GM04504 (cell line): ENCODE measurements around the gene LRCH3.

Source experiments
- DNase-seq: peaks from one replicate; pipeline ENCODE4 v3.0.0-alpha.2; 2012; ENCODE audit warnings: low read depth

LRCH3 gene

GRCh38 chr3:197791113-197791891, at the start of gene LRCH3:
LRCH3 (plus strand) TSS chr3:197791254; CDS start chr3:197791279, 25 bp downstream.
- DNase-seq: peak; percentile 49

- no peak for DNase-seq
Observed at GRCh38 chr3:197742787-197743186, 48.3 kb upstream of the LRCH3 start.

GRCh38 chr3:197746209-197746608, 44.8 kb upstream of the LRCH3 start:
- DNase-seq: no peak

GRCh38 chr3:197746801-197747237, 44.2 kb upstream of the LRCH3 start:
- no peak for DNase-seq

- peak; percentile 73 for DNase-seq
Observed at GRCh38 chr3:197748597-197749314, 42.3 kb upstream of the LRCH3 start.

- DNase-seq: no peak
Observed at GRCh38 chr3:197749315-197749600, 41.8 kb upstream of the LRCH3 start.

GRCh38 chr3:197749601-197750395, 41.3 kb upstream of the LRCH3 start, which contains the start of gene FYTTD1:
FYTTD1 (plus strand) TSS chr3:197749883; CDS start chr3:197749972, 89 bp downstream.
- DNase-seq: peak; percentile 70

- no peak for DNase-seq
Observed at GRCh38 chr3:197750396-197750831, 40.6 kb upstream of the LRCH3 start.

- no peak for DNase-seq
Observed at GRCh38 chr3:197750858-197751737, 40.0 kb upstream of the LRCH3 start.

GRCh38 chr3:197752107-197752506, 38.9 kb upstream of the LRCH3 start:
- DNase-seq: no peak

GRCh38 chr3:197753263-197753662, 37.8 kb upstream of the LRCH3 start:
- no peak for DNase-seq

- DNase-seq: no peak
Observed at GRCh38 chr3:197756704-197757103, 34.4 kb upstream of the LRCH3 start.

GRCh38 chr3:197758512-197758911, 32.5 kb upstream of the LRCH3 start:
- DNase-seq: no peak

GRCh38 chr3:197761784-197762183, 29.3 kb upstream of the LRCH3 start:
- DNase-seq: no peak

- no peak for DNase-seq
Observed at GRCh38 chr3:197775317-197775716, 15.7 kb upstream of the LRCH3 start.

GRCh38 chr3:197782230-197782629, 8.8 kb upstream of the LRCH3 start:
- no peak for DNase-seq

- no peak for DNase-seq
Observed at GRCh38 chr3:197784019-197784585, 7.0 kb upstream of the LRCH3 start.

- no peak for DNase-seq
Observed at GRCh38 chr3:197787412-197787811, 3.6 kb upstream of the LRCH3 start.

- no peak for DNase-seq
Observed at GRCh38 chr3:197789309-197789708, 1.7 kb upstream of the LRCH3 start.

- no peak for DNase-seq
Observed at GRCh38 chr3:197790033-197790432, 1.0 kb upstream of the LRCH3 start.
